Astrocyte of the cerebellum (primary cell): ENCODE results near the gene FAAP100.

ENCODE experiments used
- DNase-seq: peaks from one replicate; pipeline ENCODE4 v3.0.0-alpha.2; 2011; ENCODE audit warnings: low read depth
- H3K4me3 ChIP-seq: 2 replicates; pipeline ENCODE4 v1.5.1; 2011; ENCODE audit warnings: mild to moderate bottlenecking, low read depth, low read length, moderate library complexity
- CTCF ChIP-seq: IDR thresholded peaks from 2 replicates; pipeline ENCODE4 v1.5.1; 2012; ENCODE audit warnings: low read length, low read depth, moderate library complexity, mild to moderate bottlenecking; ENCODE audit errors: missing control alignments
- in situ Hi-C: cut with HindIII; loops from 2 replicates; pipeline ENCODE4 v1.10.0; 2017; ENCODE audit warnings: low sequenced_read_pairs

FAAP100 gene

GRCh38 chr17:81493198-81494038, 58.7 kb downstream of the FAAP100 start:
- H3K4me3 ChIP-seq = no peak overlapping the region
- no peak for DNase-seq
- no peak for TF ChIP-seq CTCF
- in situ Hi-C loops = no loop called here

GRCh38 chr17:81492706-81493105, 59.4 kb downstream of the FAAP100 start:
- no peak overlapping the region for H3K4me3 ChIP-seq
- in situ Hi-C loops = no loop called here
- no peak for DNase-seq
- TF ChIP-seq CTCF = no peak

- DNase-seq = no peak
- no peak overlapping the region for H3K4me3 ChIP-seq
- in situ Hi-C loops = no loop called here
- TF ChIP-seq CTCF = no peak
Measured at GRCh38 chr17:81492202-81492601, 60.0 kb downstream of the FAAP100 start.

GRCh38 chr17:81491761-81492160, 60.4 kb downstream of the FAAP100 start:
- TF ChIP-seq CTCF = no peak
- in situ Hi-C loops = no loop called here
- DNase-seq = no peak
- no peak overlapping the region for H3K4me3 ChIP-seq

DNA sequence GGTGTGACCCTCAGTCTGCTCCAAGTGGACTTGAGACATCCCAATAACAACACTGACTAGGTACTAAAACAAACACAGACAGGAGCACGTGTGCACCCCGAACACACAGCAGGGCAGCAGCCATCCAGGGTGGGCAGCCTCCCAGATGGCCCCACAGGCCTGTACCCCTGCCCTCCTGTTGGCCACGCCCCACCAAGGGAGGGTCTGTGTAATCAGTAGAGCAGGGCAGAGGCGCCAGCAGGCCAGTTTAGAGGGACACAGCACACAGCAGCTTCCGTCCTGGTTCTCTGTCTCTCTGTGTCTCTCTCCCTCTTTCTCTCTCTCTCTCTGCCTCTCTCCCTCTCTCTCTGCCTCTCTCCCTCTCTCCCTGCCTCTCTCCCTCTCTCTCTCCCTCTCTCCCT, 61.0 kb downstream of the FAAP100 start:
- no peak overlapping the region for H3K4me3 ChIP-seq
- no peak for TF ChIP-seq CTCF
- no peak for DNase-seq
- in situ Hi-C loops = no loop called here

- no peak for DNase-seq
- in situ Hi-C loops = no loop called here
- no peak for TF ChIP-seq CTCF
- H3K4me3 ChIP-seq = no peak overlapping the region
Measured at GRCh38 chr17:81489998-81490992, 61.9 kb downstream of the FAAP100 start.
